Right ventricle myocardium inferior (tissue), 1 donor: ENCODE results near the gene C5orf63. TPM values are rescaled to one million over a fixed set of nuclear protein-coding genes. Genes with fewer than 3 reads are reported as not detected.

Source experiments
- total RNA-seq: library from RNA; stranded (reverse); fragmentation: NEBNext Ultra II Directional; extraction: Animal tissue kit (Norgen Biotek cat#: 25700); gene quantifications from one replicate; pipeline ENCODE4 v1.2.1, GENCODE V29; 2021
- donor health status: DM: no; HTN: yes; CAD: no; lungs with severe emphysema.

The C5orf63 gene
- total RNA-seq, 1 donor from 2014 or later: 11.4 TPM

Other genes with a start within 250 kb of the C5orf63 start
- 30.1 TPM for gene MARCHF3, start 42.9 kb downstream of the C5orf63 start, total RNA-seq
- gene MEGF10, start 217.3 kb upstream of the C5orf63 start, total RNA-seq: 0.43 TPM